ENCODE data around the gene THBD. TPM values are rescaled to one million over a fixed set of nuclear protein-coding genes. Genes with fewer than 3 reads are reported as not detected.
A peak's percentile ranks its signal among the peaks of the same experiment; 100 is the strongest.

Gene THBD
- total RNA-seq, 4 donors from 2014 or later: 54.9 to 93.4 (median 75.1) TPM

DNA sequence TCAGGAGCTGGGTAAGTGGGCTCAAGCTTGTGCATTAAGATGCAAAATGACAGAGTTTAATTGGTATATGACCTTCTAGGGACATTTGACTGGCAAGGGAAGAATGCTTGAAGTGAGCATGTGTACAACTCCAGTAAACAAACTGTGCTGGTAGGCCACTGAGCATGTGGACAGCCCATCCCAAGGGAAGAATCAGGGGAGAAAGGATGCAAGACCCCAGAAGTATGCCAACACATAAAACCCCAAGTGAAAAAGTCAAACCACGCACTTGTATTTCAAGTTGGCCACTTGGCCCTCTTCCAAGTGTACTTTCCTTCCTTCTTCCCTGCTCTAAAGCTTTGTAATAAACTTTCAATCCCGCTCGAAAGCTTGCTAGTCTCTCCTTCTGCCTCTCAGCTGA lies 10.4 kb upstream of the THBD start:
- no peak for DNase-seq
- no peaks in the 10 kb centered on the region for H3K27me3 ChIP-seq
- WGBS, 2 donors: 46 to 50% methylated on average over 3 of the region's 3 CpGs
- H3K4me1 ChIP-seq: peaks cover 12 to 56% (median 31%) of the 10 kb centered on the region in 3 donors
- H3K27ac ChIP-seq: peak overlapping the region in 1 of 4 donors; percentile 14
- intact Hi-C loops (cut with DNase I): no loop called here
- H3K9me3 ChIP-seq: peaks cover 0 to 4% (median 0%) of the 10 kb centered on the region in 3 donors
- TF ChIP-seq, protein P1, sequence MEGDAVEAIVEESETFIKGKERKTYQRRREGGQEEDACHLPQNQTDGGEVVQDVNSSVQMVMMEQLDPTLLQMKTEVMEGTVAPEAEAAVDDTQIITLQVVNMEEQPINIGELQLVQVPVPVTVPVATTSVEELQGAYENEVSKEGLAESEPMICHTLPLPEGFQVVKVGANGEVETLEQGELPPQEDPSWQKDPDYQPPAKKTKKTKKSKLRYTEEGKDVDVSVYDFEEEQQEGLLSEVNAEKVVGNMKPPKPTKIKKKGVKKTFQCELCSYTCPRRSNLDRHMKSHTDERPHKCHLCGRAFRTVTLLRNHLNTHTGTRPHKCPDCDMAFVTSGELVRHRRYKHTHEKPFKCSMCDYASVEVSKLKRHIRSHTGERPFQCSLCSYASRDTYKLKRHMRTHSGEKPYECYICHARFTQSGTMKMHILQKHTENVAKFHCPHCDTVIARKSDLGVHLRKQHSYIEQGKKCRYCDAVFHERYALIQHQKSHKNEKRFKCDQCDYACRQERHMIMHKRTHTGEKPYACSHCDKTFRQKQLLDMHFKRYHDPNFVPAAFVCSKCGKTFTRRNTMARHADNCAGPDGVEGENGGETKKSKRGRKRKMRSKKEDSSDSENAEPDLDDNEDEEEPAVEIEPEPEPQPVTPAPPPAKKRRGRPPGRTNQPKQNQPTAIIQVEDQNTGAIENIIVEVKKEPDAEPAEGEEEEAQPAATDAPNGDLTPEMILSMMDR (IDR thresholded peaks at IDR 0.05): no peak
- no peak for TF ChIP-seq POLR2A (IDR thresholded peaks at IDR 0.05)
- H3K4me3 ChIP-seq: no peak overlapping the region
- no peaks in the 10 kb centered on the region for H3K36me3 ChIP-seq

DNA sequence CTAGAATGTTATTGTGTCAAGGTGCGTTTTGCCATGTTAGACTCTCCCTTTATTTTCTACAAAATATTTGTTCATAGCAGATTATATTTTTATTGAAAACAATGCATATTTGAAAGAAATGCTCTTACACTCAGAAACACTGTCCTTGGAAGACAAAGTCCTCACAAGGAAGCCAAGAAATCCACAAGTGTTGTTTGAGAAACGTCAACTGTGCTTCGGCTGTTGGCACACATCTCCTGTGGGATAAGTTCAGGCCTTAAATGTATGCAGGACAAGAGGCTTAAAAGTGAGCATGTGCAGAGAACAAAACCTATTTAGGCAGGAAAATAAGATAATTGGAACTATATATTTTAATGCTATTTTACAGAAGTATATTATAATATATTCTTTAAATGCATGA lies 9.5 kb upstream of the THBD start:
- H3K9me3 ChIP-seq: peaks cover 0 to 4% (median 0%) of the 10 kb centered on the region in 3 donors
- no peaks in the 10 kb centered on the region for H3K27me3 ChIP-seq
- 62 to 82% methylated on average over 3 of the region's 3 CpGs for WGBS, 2 donors
- no peak overlapping the region for H3K4me3 ChIP-seq
- no peak overlapping the region for H3K27ac ChIP-seq
- TF ChIP-seq, protein P1 (IDR thresholded peaks at IDR 0.05): no peak
- TF ChIP-seq POLR2A (IDR thresholded peaks at IDR 0.05): no peak
- peaks cover 12 to 50% (median 31%) of the 10 kb centered on the region in 3 donors for H3K4me1 ChIP-seq
- intact Hi-C loops (cut with DNase I): no loop called here
- H3K36me3 ChIP-seq: no peaks in the 10 kb centered on the region
- DNase-seq: no peak

DNA sequence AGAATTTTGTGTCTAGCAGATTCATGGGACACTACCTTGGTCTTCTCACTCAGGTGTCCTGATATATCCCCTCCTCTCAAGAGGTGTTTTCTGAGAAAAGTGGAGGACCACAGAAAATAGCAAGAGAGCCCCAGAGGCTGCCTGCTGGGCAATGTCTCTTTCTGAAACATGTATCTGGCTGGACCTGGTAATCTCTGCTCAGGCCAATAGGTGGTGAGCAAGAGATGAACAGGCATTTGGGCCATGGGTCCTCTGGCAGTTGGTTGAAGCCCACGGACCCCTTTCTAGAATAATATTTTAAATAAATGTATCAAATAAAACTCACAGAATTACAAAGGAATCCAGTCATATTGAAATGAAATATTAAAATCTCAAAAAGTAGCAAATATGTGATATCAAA lies 8.8 kb upstream of the THBD start:
- Histone ChIP-seq H3K4me3 (no peak overlapping the region), H3K9me3 (peaks cover 0 to 4% (median 0%) of the 10 kb centered on the region in 3 donors), H3K27ac (no peak overlapping the region), H3K27me3 (no peaks in the 10 kb centered on the region), H3K4me1 (peaks cover 12 to 42% (median 31%) of the 10 kb centered on the region in 3 donors), H3K36me3 (no peaks in the 10 kb centered on the region)
- 67 to 80% methylated on average over 1 of the region's 1 CpG for WGBS, 2 donors
- no peak for TF ChIP-seq POLR2A (IDR thresholded peaks at IDR 0.05)
- TF ChIP-seq, protein P1 (IDR thresholded peaks at IDR 0.05): peak in 1 of 6 experiments; percentile 6
- intact Hi-C loops (cut with DNase I): no loop called here
- DNase-seq: no peak

DNA sequence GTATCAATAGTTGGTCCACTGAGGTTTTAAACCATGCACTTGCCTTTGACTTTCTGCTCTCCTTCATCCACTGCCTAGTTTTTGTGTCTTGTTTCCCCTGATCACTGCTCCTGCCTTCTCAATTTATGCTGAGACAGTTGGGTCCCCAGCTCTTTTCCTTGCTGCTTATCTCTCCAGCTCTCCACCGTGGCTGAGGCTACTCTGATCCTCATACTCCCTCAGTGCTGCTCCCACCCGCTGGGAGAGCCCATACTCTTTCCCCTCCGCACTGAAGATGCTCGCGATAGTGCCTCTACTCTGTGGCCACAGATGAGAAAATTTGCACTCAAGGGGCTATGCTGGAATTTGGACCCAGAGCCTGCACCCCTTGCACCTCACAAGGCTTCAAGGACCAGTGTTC lies 3.4 kb upstream of the THBD start:
- Histone ChIP-seq H3K4me3 (no peak overlapping the region), H3K36me3 (no peaks in the 10 kb centered on the region), H3K27me3 (peaks cover 0 to 39% (median 0%) of the 10 kb centered on the region in 4 donors), H3K4me1 (peaks cover 7 to 44% (median 12%) of the 10 kb centered on the region in 3 donors), H3K9me3 (peaks cover 0 to 4% (median 0%) of the 10 kb centered on the region in 3 donors), H3K27ac (no peak overlapping the region)
- no peak for TF ChIP-seq POLR2A (IDR thresholded peaks at IDR 0.05)
- TF ChIP-seq, protein P1 (IDR thresholded peaks at IDR 0.05): no peak
- intact Hi-C loops (cut with DNase I): no loop called here
- 93 to 94% methylated on average over 5 of the region's 5 CpGs for WGBS, 2 donors
- no peak for DNase-seq

DNA sequence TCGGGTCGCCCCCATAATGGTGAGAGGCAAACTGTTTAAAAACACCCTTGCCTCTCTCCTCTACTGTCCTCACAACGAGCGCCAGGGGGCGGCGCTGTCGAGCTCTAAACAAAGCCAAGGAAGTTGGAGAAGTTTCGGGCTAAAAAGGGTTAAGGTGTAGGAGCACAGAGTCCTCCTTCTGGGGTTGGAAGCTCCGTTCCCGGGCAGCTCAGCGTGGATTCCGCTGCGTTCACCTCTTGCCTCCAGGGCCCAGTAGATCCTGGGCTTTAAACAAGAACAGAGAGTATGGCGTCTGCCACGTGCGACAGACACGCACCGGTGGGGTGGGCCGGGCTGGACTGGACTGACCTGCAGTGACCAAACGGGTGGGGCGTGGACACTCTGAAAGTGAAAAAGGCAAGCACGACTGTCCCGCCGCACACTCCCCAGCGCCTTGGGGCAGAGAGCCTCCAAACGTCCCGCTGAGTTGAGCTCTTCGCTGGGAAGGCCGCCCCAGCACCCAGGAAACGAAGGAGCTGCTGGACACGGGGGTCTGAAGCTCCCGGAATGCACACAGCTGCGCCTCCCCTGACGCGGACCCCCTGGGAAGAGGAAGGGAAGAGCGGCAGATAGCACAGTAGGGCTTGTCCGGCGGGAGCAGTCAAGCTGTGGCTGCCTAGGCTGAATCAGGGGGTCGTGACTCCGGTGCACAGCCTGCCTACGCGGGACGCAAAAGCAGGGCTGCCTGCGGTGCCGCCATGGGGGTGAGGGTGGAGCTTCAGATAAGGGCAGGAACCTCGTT lies 1.6 kb upstream of the THBD start:
- H3K27ac ChIP-seq: peak overlapping the region; percentile 93 to 98 (median 96)
- H3K9me3 ChIP-seq: no peaks in the 10 kb centered on the region
- peaks cover 12 to 63% (median 23%) of the 10 kb centered on the region in 3 donors for H3K4me1 ChIP-seq
- peaks cover 0 to 56% (median 0%) of the 10 kb centered on the region in 4 donors for H3K27me3 ChIP-seq
- TF ChIP-seq, protein P1 (IDR thresholded peaks at IDR 0.05): peak; percentile 68 to 94 (median 79)
- TF ChIP-seq POLR2A (IDR thresholded peaks at IDR 0.05): peak in 2 of 4 donors; percentile 40 to 55
- H3K4me3 ChIP-seq: peak overlapping the region; percentile 45 to 78 (median 66)
- 15 to 26% methylated on average over 15 to 18 of the region's 46 CpGs for WGBS, 2 donors
- no peaks in the 10 kb centered on the region for H3K36me3 ChIP-seq
- intact Hi-C loops (cut with DNase I): no loop called here
- peak; percentile 33 for DNase-seq
